ENCODE data around the gene ACADVL. TPM values are rescaled to one million over a fixed set of nuclear protein-coding genes. Genes with fewer than 3 reads are reported as not detected.

ACADVL gene
- total RNA-seq, 1 donor from 2014 or later: 260 TPM

DNA sequence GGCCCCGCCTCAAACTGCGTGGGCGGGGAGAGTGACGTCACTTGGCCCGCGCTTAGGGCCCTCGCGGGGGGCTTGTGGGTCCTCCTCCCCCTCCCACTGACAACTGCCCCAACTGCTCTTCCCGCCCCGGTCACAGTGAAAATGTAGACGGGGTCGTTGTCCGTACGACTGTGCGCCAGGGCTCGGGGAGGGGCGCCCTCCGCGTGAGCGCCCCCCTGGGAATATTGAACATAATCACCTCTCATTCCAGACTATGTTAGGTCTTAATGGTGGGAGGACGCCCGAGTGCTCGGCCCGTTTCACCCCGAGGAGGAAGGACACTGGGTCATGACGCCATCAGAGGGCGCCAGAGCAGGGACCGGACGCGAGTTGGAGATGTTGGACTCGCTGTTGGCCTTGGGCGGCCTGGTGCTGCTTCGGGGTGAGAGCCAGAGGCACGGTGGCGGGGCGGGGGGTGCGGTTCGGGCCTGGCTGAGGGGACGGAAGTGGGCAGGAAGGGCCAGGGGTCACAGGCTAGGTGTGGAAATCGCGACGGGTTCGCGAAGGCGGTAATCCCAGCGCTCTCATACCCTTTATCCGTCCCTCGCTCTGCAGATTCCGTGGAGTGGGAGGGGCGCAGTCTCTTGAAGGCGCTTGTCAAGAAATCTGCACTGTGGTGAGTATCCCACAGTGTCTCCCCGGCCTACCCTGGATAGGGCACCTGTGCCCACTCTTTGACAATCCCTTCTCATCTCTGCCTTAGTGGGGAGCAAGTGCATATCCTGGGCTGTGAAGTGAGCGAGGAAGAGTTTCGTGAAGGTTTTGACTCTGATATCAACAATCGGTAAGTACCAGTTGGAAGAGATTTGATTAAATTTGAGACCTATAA lies 32.7 kb downstream of the ACADVL start, which contains the start of gene ELP5:
ELP5 (plus strand) TSS at position 40 of the 868 bp plus-strand sequence; CDS start at position 376, 336 bp downstream.
- DNase-seq: peak; percentile 97

- DNase-seq: no peak
Observed at GRCh38 chr17:7253082-7253481, 33.3 kb downstream of the ACADVL start.

- no peak for DNase-seq
Observed at GRCh38 chr17:7254511-7254910, 34.8 kb downstream of the ACADVL start.

DNA sequence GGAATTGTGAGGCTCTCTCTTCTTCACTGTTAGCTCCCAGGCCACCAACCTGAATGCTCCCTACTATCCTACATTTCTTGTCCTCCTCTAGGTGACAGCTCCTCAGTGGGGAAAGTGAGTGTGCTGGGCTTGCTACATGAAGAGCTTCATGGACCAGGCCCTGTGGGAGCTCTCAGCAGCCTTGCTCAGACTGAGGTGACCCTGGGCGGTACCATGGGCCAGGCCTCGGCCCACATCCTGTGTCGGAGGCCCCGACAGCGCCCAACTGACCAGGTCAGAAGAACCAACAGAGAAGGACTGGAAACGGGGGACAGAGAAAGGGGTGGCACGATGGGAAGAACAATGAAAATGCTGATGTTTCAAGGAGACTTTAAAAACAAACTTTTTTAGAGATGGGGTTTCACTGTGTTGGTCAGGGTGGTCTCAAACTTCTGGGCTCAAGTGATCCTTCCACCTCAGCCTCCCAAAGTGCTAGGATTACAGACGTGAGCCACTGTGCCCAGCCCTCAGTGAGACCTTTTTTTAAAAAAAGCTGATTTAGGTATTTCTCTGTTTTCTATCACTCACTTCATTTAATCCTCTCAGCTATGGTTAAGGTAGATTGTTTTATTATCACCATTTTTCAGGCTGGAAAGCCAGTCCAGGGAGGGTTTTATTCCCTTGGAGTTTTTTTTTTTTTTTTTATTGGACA lies 37.2 kb downstream of the ACADVL start:
- DNase-seq: no peak

GRCh38 chr17:7258731-7259554 lies 39.2 kb downstream of the ACADVL start:
- DNase-seq: no peak

DNA sequence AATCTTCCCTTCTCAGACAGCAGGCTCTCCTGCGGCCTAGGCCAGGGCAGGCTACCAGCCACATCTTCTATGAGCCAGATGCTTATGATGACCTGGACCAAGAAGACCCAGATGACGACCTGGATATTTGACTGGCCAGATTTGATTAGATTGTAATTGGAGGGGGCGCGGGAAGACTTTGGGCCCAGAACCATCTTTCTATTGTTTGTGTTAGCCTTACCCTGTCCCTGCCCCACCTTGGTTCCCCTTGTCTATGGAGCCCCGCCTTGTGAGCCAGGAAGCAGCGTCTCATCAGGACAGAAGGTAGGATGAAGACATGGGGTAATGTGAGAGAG lies 39.8 kb downstream of the ACADVL start:
- no peak for DNase-seq

DNA sequence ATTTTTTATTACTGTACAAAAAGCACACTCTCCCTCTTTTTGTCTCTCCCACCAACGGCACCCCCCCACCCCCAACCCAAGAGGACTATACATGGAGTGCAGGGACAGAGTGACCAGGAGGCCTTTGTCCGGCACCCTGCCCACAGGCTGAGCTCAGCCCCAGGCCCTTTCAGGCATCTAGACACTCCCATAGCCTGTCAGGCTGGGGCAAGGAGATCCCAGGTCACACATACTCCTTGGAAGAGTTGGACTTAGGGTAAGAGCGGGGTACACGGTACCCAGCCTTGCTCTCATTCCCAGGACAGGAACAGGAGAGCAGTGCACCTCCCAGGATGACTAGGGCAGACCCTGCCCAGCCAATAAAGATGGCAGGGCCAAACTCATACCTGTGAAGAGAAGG lies 40.4 kb downstream of the ACADVL start:
- DNase-seq: no peak

GRCh38 chr17:7260651-7261378 lies 41.1 kb downstream of the ACADVL start:
- DNase-seq: no peak

DNA sequence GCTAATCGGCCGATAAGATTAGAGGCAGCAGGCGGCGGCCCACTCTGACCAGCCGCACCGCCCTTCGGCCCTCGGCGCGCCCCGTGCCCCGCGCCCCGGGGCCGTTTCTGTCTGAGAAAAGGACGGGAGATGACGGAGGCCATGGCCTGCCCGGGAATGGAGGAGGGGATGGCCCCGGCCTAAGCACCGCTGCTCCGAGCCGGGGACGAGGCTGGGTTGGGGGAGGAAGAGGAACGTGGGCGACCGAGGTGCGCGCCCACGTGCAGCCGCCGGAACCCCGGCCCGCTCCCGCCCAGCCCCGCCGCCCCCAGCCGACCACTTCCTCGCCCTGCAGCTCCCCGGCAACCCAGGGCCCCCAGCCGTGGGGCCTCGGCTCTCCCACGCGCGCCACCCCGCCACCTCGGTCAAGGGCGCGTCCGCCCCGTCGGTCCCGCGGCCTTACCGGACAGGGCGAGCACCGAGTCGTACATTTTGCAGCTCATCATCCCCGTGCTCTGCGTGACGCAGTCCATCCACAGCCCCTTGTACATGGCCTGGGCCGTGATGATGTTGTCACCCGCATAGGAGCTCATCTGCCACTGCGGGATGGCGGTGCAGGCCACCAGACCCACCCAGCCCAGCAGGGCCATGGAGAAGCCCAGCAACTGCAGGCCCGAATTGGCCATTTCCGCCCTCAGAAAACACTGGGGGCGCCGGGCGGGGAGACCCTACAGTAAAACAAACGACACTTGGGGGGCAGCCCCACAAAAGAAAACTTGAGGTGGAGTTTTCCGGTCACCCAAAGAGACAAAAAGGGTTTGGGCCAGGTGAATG lies 41.8 kb downstream of the ACADVL start:
- DNase-seq: no peak

- DNase-seq: no peak
Observed at GRCh38 chr17:7262192-7262934, 42.6 kb downstream of the ACADVL start, which contains the start of gene CLDN7. TSS of gene CLDN7 (minus strand) at chr17:7262478. CDS start at chr17:7262043, 435 bp downstream.

DNA sequence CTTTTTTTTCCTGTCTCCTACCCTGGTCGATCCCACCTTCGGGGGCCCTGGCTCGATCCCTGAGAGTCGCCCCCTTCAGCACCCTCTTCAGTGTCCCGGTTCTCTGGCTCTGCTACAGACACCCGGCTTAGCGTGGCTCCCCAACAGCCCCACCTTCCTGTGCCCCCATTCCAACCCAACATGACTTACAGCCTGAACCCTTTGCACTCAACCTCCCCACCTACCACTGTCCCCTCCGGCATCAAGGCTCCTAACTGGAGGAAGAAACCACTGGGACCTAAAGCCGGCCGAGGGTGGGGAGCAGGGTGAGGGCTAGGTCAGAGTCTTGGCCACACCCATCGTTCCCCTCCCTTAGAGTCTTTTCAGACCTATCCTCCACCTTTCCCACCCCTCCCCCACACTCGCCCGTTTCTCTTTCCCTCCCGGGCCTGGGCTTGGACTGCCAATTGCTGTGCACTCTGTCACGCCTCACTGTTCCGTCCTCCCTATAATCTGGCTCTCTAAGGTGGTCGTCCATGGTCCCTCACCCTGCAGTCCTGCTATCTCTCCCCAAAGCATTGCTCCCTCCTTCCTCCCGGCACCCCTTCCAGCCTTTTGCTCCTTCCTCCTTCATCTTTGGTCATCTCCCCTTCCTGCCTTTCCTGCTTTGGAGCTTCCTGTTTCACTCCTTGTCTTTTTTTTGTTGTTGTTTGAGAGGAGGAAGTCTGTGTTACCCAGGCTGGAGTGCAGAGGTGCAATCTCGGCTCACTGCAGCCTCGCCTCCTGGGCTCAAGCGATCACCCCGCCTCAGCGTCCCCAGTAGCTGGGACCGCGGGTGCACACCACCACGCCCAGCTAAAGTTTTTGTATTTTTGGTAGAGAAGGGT lies 43.4 kb downstream of the ACADVL start:
- DNase-seq: no peak

DNA sequence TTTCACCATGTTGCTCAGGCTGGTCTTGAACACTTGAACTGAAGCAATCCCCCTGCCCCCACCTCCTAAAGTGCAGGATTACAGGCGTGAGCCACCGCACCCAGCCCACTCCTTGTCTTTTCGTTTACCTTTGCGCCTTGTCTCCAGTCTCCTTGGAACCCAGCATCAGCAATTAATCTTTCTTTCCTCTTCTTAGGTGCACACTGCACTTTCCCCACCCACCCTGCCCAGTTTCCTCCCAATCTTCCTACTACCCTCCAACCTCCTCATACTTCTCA lies 44.0 kb downstream of the ACADVL start:
- DNase-seq: no peak

DNA sequence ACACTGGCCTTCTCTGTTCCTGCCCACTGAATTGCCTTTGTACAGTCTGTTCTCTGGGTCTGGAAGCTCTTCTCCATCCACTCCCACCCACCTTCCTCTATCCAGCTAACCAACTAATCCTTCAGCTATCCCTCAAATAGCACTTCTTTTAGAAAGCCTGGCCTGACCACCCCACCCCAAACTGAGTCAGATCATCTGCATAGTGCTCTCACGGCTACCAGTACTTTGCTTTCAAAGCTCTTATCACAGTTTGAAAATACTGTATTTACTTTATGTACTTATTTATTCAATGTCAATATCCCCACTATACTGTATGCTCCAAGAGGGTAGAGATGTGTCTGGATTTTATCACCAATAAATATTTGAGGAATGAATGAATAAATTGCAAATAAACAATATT lies 47.0 kb downstream of the ACADVL start:
- no peak for DNase-seq

Small RNAs within 50 kb of the gene (small RNA-seq; reads per million reads assigned to genes)
- gene AC120057.4 (ENCODE audit: low replicate concordance) (not detected), gene MIR324 (ENCODE audit: low replicate concordance) (11.9 reads per million, percentile 94 among the genes with 10 or more reads in this experiment), gene RF00019 (ENCODE audit: low replicate concordance) (not detected)

Other genes with a start within 250 kb of the ACADVL start
- gene ALOX12, start 223.9 kb upstream of the ACADVL start, total RNA-seq: 12.2 TPM
- 41.0 TPM for gene RNASEK, start 207.3 kb upstream of the ACADVL start, total RNA-seq
- gene BCL6B, start 196.9 kb upstream of the ACADVL start, total RNA-seq: 14.9 TPM
- gene SLC16A13, start 183.9 kb upstream of the ACADVL start, total RNA-seq: 1.3 TPM
- not detected for gene SLC16A11, start 175.8 kb upstream of the ACADVL start, total RNA-seq
- 2.8 TPM for gene CLEC10A, start 139.7 kb upstream of the ACADVL start, total RNA-seq
- not detected for gene ASGR2, start 105.1 kb upstream of the ACADVL start, total RNA-seq
- gene ASGR1, start 40.6 kb upstream of the ACADVL start, total RNA-seq: 0.21 TPM
- gene DLG4, start 102 bp upstream of the ACADVL start, total RNA-seq: 11.1 TPM
- 53.7 TPM for gene DVL2, start 14.6 kb downstream of the ACADVL start, total RNA-seq
- gene PHF23, start 19.5 kb downstream of the ACADVL start, total RNA-seq: 22.3 TPM
- 283 TPM for gene GABARAP, start 22.5 kb downstream of the ACADVL start, total RNA-seq
- gene CTDNEP1, start 31.8 kb downstream of the ACADVL start, total RNA-seq: 63.6 TPM
- 43.2 TPM for gene ELP5, start 32.3 kb downstream of the ACADVL start, total RNA-seq
- 22.2 TPM for gene CLDN7, start 42.5 kb downstream of the ACADVL start, total RNA-seq
- gene SLC2A4, start 61.8 kb downstream of the ACADVL start, total RNA-seq: 75.2 TPM
- gene YBX2, start 74.7 kb downstream of the ACADVL start, total RNA-seq: 0.51 TPM
- 212 TPM for gene EIF5A, start 87.7 kb downstream of the ACADVL start, total RNA-seq
- 35.3 TPM for gene GPS2, start 95.4 kb downstream of the ACADVL start, total RNA-seq
- gene NEURL4, start 109.4 kb downstream of the ACADVL start, total RNA-seq: 22.5 TPM
- 1.7 TPM for gene ACAP1, start 116.6 kb downstream of the ACADVL start, total RNA-seq
- gene KCTD11, start 132.2 kb downstream of the ACADVL start, total RNA-seq: 3.4 TPM
- not detected for gene TMEM95, start 135.2 kb downstream of the ACADVL start, total RNA-seq
- gene TNK1, start 161.2 kb downstream of the ACADVL start, total RNA-seq: 2.1 TPM
- 9.4 TPM for gene PLSCR3, start 174.6 kb downstream of the ACADVL start, total RNA-seq
- 69.0 TPM for gene TMEM256, start 184.2 kb downstream of the ACADVL start, total RNA-seq
- 9.3 TPM for gene NLGN2, start 187.9 kb downstream of the ACADVL start, total RNA-seq
- gene SPEM1, start 200.4 kb downstream of the ACADVL start, total RNA-seq: not detected
- gene SPEM2, start 205.7 kb downstream of the ACADVL start, total RNA-seq: not detected
- not detected for gene SPEM3, start 208.9 kb downstream of the ACADVL start, total RNA-seq
- 2.4 TPM for gene TMEM102, start 215.5 kb downstream of the ACADVL start, total RNA-seq
- gene FGF11, start 219.6 kb downstream of the ACADVL start, total RNA-seq: 5.4 TPM
- 27.9 TPM for gene CHRNB1, start 225.1 kb downstream of the ACADVL start, total RNA-seq